ENCODE results near the gene SNAI1. TPM values are rescaled to one million over a fixed set of nuclear protein-coding genes. Genes with fewer than 3 reads are reported as not detected.

SNAI1 gene
- total RNA-seq, result 1.5 and 2.9 TPM in 2 replicates

GRCh38 chr20:49982346-49983122 is at the start of gene SNAI1:
SNAI1 (plus strand) TSS chr20:49982980; CDS start chr20:49983060, 80 bp downstream.

GRCh38 chr20:49936153-49937026 is 46.4 kb upstream of the SNAI1 start, which contains the start of gene RNF114:
RNF114 (plus strand) TSS chr20:49936397; CDS start chr20:49936413, 16 bp downstream.

Other genes starting within 250 kb of the SNAI1 start
- 6.8 and 8.0 TPM in 2 replicates for gene SLC9A8, start 170.2 kb upstream of the SNAI1 start, total RNA-seq
- 0.99 and 1.6 TPM in 2 replicates for gene SPATA2, start 67.5 kb upstream of the SNAI1 start, total RNA-seq
- 30.0 and 42.5 TPM in 2 replicates for gene RNF114, start 46.6 kb upstream of the SNAI1 start, total RNA-seq
- gene UBE2V1, start 130.2 kb downstream of the SNAI1 start, total RNA-seq, result 38.3 and 49.0 TPM in 2 replicates
- gene PEDS1, start 170.7 kb downstream of the SNAI1 start, total RNA-seq, result 16.9 and 18.7 TPM in 2 replicates
- 5.2 and 12.9 TPM in 2 replicates for gene CEBPB, start 207.8 kb downstream of the SNAI1 start, total RNA-seq

All from endothelial cell of coronary artery (primary cell).